HepG2 (cell line): ENCODE measurements around the gene EPC1. TPM values are rescaled to one million over a fixed set of nuclear protein-coding genes. Genes with fewer than 3 reads are reported as not detected.
"Not testable (repeated sequence)": the region's sequence is repeated elsewhere in the genome, so short reads cannot be mapped to it uniquely, and the experiment has no call there.

Source experiments
- ATAC-seq: fragments of 200-7000 bp; cut with Tn5 transposase; 3 replicates; pipeline ENCODE4 v1.9.1; 2020; ENCODE audit warnings: mild to moderate bottlenecking, moderate library complexity
- BruUV-seq: library from RNA; stranded (reverse); fragments of 400-500 nt; replicated peaks from 2 replicates; lab custom pipeline; 2021; lab: Mats Ljungman, UMichigan
- CTCF ChIA-PET: fragments of 300-600 bp; formaldehyde crosslinking; extraction: SDS; loops from one replicate; lab custom pipeline; 2021; ENCODE audit warnings: low total read pairs, inconsistent platforms, low intra/inter-chr PET ratio; lab: Yijun Ruan, JAX
- POLR2A ChIA-PET: fragments of 350-600 bp; sonication (Branson Sonifier 250); formaldehyde crosslinking; loops from one replicate; lab custom pipeline; 2020; ENCODE audit warnings: antibody characterized with exemption, inconsistent platforms; lab: Yijun Ruan, JAX
- DNase-seq: peaks from one replicate; pipeline ENCODE4 v3.0.0-alpha.2; 2015; ENCODE audit warnings: low spot score
- FAIRE-seq: peaks from 3 replicates; lab custom pipeline; 2011; peaks lifted over from hg19 to GRCh38; lab: Jason Lieb, UNC
- H2AFZ ChIP-seq: one replicate; pipeline ENCODE4 v1.6.1; 2011; ENCODE audit warnings: low read length, inconsistent platforms
- H3K27ac ChIP-seq: fragments of 300-600 bp; 3 replicates; pipeline ENCODE4 v1.8.0; 2011; ENCODE audit warnings: mixed run types, mild to moderate bottlenecking, mixed read lengths, low read length, inconsistent platforms; ENCODE audit not compliant: insufficient read depth; ENCODE audit errors: extremely low read length
- H3K27me3 ChIP-seq, 2 experiments: fragments of 200-600 bp in 1 of 2; 2 replicates in 1 of 2; 3 replicates in 1 of 2; pipeline versions ENCODE4 v1.6.0 to v1.8.0; 2011; ENCODE audit warnings: low read length in 2 of 2, mild to moderate bottlenecking in 2 of 2, moderate library complexity in 2 of 2, inconsistent platforms in 1 of 2; ENCODE audit not compliant: insufficient read depth in 2 of 2, control insufficient read depth in 1 of 2
- H3K36me3 ChIP-seq, 2 experiments: fragments of 200-600 bp in 1 of 2; replicated peaks in 1 of 2; 2 replicates in 1 of 2; 3 replicates in 1 of 2; pipeline versions ENCODE4 v1.5.1 to v1.8.0; 2011; ENCODE audit warnings: low read length in 2 of 2, inconsistent platforms in 1 of 2; ENCODE audit not compliant: insufficient read depth in 2 of 2, control insufficient read depth in 1 of 2
- H3K4me1 ChIP-seq: 2 replicates; pipeline ENCODE4 v1.5.1; 2012; ENCODE audit warnings: low read length, inconsistent platforms; ENCODE audit not compliant: insufficient read depth
- H3K4me2 ChIP-seq: 2 replicates; pipeline ENCODE4 v1.6.0; 2011; ENCODE audit warnings: low read depth, low read length, inconsistent platforms
- H3K4me3 ChIP-seq, 3 experiments: fragments of 200-600 bp in 1 of 3; sonication (generic), shearing (Covaris generic) in 1 of 3; replicated peaks in 1 of 3; 2 replicates each; pipeline ENCODE4 v1.5.1; 2011 to 2016; ENCODE audit warnings: low read length in 3 of 3, inconsistent platforms in 2 of 3, low read depth in 2 of 3, mild to moderate bottlenecking in 2 of 3, control low read depth in 1 of 3, mixed read lengths in 1 of 3; ENCODE audit not compliant: insufficient read depth in 1 of 3
- H3K79me2 ChIP-seq: one replicate; pipeline ENCODE4 v1.6.1; 2011; ENCODE audit warnings: low read length, inconsistent platforms; ENCODE audit not compliant: insufficient read depth
- H3K9ac ChIP-seq: 2 replicates; pipeline ENCODE4 v1.6.0; 2011; ENCODE audit warnings: mild to moderate bottlenecking, low read depth, low read length, inconsistent platforms; ENCODE audit not compliant: insufficient read depth
- H3K9me3 ChIP-seq: 2 replicates; pipeline ENCODE4 v1.5.1; 2012; ENCODE audit warnings: mild to moderate bottlenecking, low read length
- H4K20me1 ChIP-seq: 2 replicates; pipeline ENCODE4 v1.6.0; 2011; ENCODE audit warnings: inconsistent platforms, mild to moderate bottlenecking, low read length, moderate library complexity; ENCODE audit not compliant: insufficient read depth
- PHF21A ChIP-seq: sonication (generic); formaldehyde crosslinking; IDR thresholded peaks from 2 replicates; pipeline ENCODE4 v1.5.0; 2020; ENCODE audit warnings: mild to moderate bottlenecking, missing genetic modification reagents
- PRPF4 ChIP-seq: fragments of 200-400 bp; formaldehyde crosslinking; IDR thresholded peaks from 2 replicates; pipeline ENCODE4 v1.6.1; 2016; ENCODE audit warnings: low read length, low read depth; ENCODE audit not compliant: poor library complexity, severe bottlenecking
- ZNF333 ChIP-seq: sonication (generic); formaldehyde crosslinking; IDR thresholded peaks from 2 replicates; pipeline ENCODE4 v1.4.0; 2020; ENCODE audit warnings: mild to moderate bottlenecking, missing genetic modification reagents, borderline replicate concordance
- WGBS: methylation state at CpG from one replicate; pipeline ENCODE4 v1.1.6; 2017; ENCODE audit warnings: low lambda C conversion rate; 5-methylcytosine and 5-hydroxymethylcytosine counted together
- in situ Hi-C: cut with HindIII; loops from 2 replicates; pipeline ENCODE4 v1.10.0; 2017; ENCODE audit warnings: low pct_unique_long_range_greater_than_20kb; ENCODE audit not compliant: extremely low pct_ligation_motif_present
- intact Hi-C: fragments of 100-400 bp; cut with micrococcal nuclease; formaldehyde crosslinking; loops from one replicate; pipeline ENCODE4 v1.10.0; 2022; ENCODE audit not compliant: unreplicated experiment
- polyA plus RNA-seq, 8 experiments: library from polyadenylated mRNA; depleted of rRNA in 3 of 8; stranded (reverse) in 7 of 8; unstranded in 1 of 8; fragments of >200 nt; fragmentation: Illumina TruSeq in 4 of 8; extraction: Trizol in 4 of 8; gene quantifications; 2 replicates each; pipeline versions ENCODE4 v1.2.1 to v1.2.3, GENCODE V29; 2011 to 2016; ENCODE audit warnings: low read depth in 4 of 8, missing spikeins in 1 of 8, mixed read lengths in 1 of 8; ENCODE audit not compliant: insufficient read depth in 1 of 8
- total RNA-seq, 5 experiments: library from RNA; depleted of rRNA; stranded (reverse); fragments of >200 nt; fragmentation: Illumina TruSeq; extraction: Trizol; gene quantifications; 2 replicates each; pipeline ENCODE4 v1.2.3, GENCODE V29; 2016; ENCODE audit warnings: low read depth in 1 of 5
- TF ChIP-seq, protein P1 (sequence below): IDR thresholded peaks from 2 replicates; pipeline ENCODE4 v1.6.1; 2012; ENCODE audit warnings: low read length, improper control_type of control experiment
- TF ChIP-seq, protein P2 (sequence below): IDR thresholded peaks from 2 replicates; pipeline ENCODE4 v1.6.1; 2016; ENCODE audit warnings: low read depth, borderline replicate concordance

Gene EPC1
- total and polyA plus RNA-seq, 2 of the 13 experiments (the other 11 are each of a cell fraction or from before 2014, with no cell fraction given) = 28.7 to 44.2 TPM

DNA sequence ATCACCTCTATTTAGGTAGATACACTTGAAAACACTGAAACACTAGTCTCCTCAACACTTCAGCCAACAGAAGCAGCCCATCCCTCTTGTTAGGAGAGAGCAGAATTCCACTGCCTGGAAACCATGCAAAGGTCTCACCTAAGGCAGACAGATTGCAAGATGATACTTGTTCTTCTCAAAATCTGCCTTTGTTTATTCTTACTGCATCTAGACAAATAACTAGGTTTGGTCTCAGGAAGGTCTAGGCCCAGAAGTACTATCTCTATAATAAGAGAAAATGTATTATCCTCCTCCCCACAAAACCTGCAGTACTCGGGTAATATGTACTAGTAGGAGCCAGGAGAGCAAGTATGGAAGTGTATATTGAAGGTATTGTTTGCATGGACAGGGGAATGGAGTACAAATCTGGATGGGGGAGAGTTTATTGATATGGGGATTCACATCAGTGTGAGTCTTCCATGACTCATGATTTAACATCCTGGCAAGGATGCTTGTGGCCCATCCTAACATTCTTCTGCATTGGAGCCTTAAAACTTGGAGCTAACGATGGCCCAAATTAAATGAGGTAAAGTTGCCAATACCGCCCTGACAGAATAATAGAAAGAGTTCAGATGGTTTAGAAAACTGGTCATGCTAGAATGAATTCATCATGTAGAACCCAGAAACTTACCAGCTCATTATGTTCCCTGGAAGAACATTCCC is 109.2 kb downstream of the EPC1 start (continued):
- TF ChIP-seq PRPF4 (no peak), ZNF333 (CRISPR knock-in tag) (no peak)
- TF ChIP-seq, protein P1, sequence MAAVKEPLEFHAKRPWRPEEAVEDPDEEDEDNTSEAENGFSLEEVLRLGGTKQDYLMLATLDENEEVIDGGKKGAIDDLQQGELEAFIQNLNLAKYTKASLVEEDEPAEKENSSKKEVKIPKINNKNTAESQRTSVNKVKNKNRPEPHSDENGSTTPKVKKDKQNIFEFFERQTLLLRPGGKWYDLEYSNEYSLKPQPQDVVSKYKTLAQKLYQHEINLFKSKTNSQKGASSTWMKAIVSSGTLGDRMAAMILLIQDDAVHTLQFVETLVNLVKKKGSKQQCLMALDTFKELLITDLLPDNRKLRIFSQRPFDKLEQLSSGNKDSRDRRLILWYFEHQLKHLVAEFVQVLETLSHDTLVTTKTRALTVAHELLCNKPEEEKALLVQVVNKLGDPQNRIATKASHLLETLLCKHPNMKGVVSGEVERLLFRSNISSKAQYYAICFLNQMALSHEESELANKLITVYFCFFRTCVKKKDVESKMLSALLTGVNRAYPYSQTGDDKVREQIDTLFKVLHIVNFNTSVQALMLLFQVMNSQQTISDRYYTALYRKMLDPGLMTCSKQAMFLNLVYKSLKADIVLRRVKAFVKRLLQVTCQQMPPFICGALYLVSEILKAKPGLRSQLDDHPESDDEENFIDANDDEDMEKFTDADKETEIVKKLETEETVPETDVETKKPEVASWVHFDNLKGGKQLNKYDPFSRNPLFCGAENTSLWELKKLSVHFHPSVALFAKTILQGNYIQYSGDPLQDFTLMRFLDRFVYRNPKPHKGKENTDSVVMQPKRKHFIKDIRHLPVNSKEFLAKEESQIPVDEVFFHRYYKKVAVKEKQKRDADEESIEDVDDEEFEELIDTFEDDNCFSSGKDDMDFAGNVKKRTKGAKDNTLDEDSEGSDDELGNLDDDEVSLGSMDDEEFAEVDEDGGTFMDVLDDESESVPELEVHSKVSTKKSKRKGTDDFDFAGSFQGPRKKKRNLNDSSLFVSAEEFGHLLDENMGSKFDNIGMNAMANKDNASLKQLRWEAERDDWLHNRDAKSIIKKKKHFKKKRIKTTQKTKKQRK = no peak
- TF ChIP-seq, protein P2, sequence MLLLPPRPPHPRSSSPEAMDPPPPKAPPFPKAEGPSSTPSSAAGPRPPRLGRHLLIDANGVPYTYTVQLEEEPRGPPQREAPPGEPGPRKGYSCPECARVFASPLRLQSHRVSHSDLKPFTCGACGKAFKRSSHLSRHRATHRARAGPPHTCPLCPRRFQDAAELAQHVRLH (CRISPR knock-in tag) = no peak

DNA sequence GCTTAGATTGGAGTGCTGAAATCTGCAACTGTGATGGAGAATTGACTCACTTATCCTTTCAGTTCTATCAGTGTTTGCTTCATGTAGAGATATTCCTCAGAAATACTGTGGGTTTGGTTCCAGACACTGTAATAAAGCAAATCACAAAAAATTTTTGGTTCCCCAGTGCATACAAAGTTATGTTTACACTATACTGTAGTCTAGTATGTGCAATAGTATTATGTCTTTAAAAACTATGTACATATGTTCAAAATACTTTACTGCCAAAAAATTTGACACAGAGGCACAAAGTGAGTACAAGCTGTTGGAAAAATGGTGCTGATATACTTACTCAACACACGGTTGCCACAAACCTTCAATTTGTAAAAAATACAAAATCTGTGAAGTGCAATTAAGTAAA is 112.5 kb downstream of the EPC1 start:
- no peak for TF ChIP-seq PHF21A
- TF ChIP-seq, all 625 proteins: peak for 0
- no peak overlapping the region for H2AFZ ChIP-seq
- DNase-seq = no peak
- no peak overlapping the region for H3K4me3 ChIP-seq
- no peak overlapping the region for H3K4me2 ChIP-seq
- no peaks in the 10 kb centered on the region for H3K79me2 ChIP-seq
- BruUV-seq = no TSS peak
- FAIRE-seq = no peak
- POLR2A ChIA-PET = no interaction called here
- in situ Hi-C loops = no loop called here
- ATAC-seq = no peak
- 33% methylated on average over 1 of the region's 1 CpG for WGBS
- intact Hi-C loops = no loop called here
- no peaks in the 10 kb centered on the region for H3K4me1 ChIP-seq
- CTCF ChIA-PET = no interaction called here
- no peaks in the 10 kb centered on the region for H3K36me3 ChIP-seq
- H3K9ac ChIP-seq = no peak overlapping the region
- H3K27me3 ChIP-seq = no peaks in the 10 kb centered on the region
- no peaks in the 10 kb centered on the region for H4K20me1 ChIP-seq
- no peak overlapping the region for H3K27ac ChIP-seq
- no peaks in the 10 kb centered on the region for H3K9me3 ChIP-seq

DNA sequence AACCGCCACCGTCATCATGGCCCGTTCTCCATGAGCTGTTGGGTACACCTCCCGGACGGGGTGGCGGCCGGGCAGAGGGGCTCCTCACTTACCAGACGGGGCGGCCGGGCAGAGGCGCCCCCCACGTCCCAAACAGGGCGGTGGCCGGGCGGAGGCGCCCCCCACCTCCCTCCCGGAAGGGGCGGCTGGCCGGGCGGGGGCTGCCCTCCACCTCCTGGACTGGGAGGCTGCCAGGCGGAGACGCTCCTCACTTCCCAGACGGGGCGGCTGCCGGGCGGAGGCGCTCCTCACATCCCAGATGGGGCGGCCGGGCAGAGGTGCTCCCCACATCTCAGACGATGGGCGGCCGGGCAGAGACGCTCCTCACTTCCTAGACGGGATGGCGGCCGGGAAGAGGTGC is 113.6 kb downstream of the EPC1 start:
- H2AFZ ChIP-seq, H3K79me2 ChIP-seq, H3K4me2 ChIP-seq, H3K4me3 ChIP-seq, DNase-seq, BruUV-seq, CTCF ChIA-PET, H3K9me3 ChIP-seq, POLR2A ChIA-PET, H3K27me3 ChIP-seq, H3K27ac ChIP-seq, ATAC-seq, H3K4me1 ChIP-seq, H3K36me3 ChIP-seq, H4K20me1 ChIP-seq, intact Hi-C loops, FAIRE-seq, H3K9ac ChIP-seq, in situ Hi-C loops: not testable (repeated sequence)
- 80% methylated on average over 17 of the region's 36 CpGs for WGBS
